ENCODE data around the gene DYNC1I1.

DNA sequence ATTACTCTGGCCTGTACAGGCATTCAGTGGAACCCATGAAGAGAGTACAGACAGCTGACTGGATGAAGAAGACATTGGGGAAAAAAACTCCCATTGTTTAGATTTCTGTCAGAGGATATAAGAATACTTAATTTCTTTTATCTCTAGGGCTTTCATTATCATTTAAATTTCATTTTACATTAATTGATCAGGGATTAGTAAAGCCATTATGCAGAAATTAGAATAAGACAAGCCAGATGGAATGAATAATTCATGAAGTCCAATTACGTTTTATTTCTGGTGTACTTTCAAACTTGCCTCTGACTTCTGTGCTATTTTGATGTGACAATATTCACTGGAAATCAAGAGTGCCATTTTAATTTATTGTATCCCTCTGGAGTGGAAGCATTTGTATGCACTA lies 302.5 kb downstream of the DYNC1I1 start:
- no peak for TF ChIP-seq EZH2phosphoT487 (conservative IDR thresholded peaks at IDR 0.05; ENCODE audit: low read length)
- TF ChIP-seq CTCF (IDR thresholded peaks at IDR 0.05; ENCODE audit: insufficient read depth, low read length, poor library complexity, severe bottlenecking), result no peak
